Activated CD4-positive, alpha-beta T cell treated with anti-CD3 and anti-CD28 coated beads for 48 hours (primary cell): ENCODE measurements around the gene PARP2.
"Not testable (repeated sequence)": the region's sequence is repeated elsewhere in the genome, so short reads cannot be mapped to it uniquely, and the experiment has no call there.

ENCODE experiments used
- DNase-seq: peaks from one replicate; pipeline ENCODE4 v3.0.0-alpha.2; 2020

The PARP2 gene

DNA sequence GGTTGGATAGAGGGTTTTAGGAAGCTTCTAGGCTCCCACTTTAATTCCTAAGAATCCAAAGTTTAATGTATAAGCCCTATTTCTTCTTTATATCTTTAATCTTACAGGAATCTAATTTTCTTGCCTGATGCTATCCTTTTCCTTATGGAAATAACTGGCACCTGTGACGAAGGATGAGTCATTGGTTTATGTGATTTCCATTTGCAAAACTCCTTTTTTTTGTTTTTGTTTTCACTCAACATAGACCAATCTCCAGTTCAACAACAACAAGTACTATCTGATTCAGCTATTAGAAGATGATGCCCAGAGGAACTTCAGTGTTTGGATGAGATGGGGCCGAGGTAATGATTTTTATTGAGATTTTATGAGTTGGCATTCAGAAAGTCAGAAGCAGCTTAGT lies 6.8 kb downstream of the PARP2 start:
- DNase-seq: no peak

DNA sequence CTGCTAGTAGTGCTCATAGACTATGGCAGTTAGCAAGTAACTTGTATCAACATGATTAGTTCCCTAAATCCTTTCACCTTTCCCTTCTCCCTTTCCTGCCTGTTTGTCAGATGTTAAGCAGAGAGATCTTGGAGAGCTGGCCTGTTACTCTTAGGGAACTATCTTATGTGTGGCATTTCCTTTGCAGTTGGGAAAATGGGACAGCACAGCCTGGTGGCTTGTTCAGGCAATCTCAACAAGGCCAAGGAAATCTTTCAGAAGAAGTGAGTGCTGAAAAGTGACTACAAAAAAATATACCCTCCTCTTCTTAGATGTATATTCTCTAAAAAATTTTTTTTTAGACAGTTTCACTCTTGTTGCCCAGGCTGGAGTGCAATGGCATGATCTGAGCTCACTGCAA lies 7.4 kb downstream of the PARP2 start:
- DNase-seq: no peak

DNA sequence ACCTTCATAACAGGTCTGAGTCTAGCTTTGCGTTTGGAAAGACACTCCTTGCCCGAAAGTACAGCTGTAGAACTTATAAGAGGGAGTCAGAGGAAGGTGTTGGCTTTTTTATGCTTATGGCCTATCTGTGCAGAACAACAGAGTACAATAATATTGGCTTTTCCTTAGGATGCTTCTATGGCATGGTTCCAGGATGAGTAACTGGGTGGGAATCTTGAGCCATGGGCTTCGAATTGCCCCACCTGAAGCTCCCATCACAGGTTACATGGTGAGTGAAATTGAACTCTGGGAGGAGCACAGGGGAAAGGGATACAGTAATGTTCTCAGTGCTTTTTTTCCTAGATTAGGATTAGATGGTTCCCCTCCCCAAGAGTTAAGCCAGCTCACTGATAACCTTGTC lies 13.0 kb downstream of the PARP2 start:
- DNase-seq: no peak

DNA sequence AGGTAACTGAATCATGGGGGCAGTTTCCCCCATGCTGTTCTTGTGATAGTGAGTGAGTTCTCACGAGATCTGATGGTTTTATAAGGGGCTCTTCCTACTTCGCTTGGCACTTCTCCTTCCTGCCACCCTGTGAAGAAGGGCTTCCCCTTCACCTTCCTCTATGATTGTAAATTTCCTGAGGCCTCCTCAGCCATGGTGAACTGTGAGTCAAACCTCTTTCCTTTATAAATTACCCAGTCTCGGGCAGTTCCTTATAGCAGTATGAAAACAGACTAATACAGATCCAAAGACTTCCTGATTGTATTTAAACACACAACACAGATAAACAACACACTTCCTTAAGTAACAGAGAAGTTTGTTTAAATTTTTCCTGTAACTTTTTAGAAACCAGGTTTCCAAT lies 15.0 kb downstream of the PARP2 start:
- not testable (repeated sequence) for DNase-seq

DNA sequence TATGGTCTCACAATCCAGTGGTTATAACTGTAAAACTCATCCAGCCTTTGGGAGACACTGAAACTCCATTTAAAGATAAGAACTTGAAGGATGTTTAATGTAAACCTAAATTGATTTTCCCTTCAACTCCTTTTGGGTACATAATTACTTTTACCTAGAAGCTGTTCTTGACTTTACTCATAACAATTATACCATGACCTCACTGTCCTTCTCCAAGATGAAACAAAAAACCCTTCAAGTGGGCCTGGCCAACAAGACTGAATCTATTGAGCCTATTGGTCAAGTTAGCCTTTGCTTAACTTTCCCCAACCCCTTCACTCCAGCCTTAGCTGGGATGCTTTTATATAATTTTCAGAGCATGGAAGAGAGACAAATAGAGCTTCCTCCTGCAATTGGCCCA lies 22.5 kb downstream of the PARP2 start:
- no peak for DNase-seq

DNA sequence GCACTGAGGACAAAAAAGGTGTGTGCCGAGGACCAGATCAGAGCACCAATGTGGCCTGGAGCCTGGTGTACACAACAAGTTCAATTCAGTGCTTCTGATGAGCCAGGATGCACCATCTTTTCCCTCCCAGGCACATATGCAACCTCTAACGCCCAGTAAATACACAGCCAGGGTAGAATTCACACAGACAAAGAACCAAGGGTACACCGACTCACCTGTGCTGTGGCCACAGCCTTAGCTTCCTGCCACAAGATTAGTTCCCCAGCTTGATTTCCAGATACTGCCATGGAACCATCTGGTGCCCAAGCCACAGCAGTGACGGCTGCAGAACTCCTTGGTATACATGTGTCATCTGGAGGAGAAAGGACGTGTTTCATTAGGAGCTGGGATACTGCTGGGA lies 29.4 kb downstream of the PARP2 start:
- no peak for DNase-seq

DNA sequence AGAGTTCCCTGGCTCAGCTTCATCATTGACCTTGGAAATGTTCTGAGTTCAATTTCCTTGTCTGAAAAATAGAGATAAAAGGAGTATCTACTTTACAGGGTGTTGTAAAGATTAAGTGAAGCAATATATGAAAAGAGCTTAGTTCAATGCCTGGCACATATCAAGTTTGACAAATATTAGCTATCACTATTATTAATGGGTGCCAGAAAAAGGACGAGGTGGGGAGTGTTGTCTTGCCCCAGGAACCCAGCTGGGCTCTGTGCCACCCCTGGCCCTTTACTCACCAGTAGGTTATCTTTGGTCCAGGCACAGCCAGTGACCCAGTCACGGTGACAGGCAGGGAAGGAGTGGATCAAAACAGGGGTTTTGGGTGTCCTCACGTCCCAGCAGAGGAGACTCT lies 32.0 kb downstream of the PARP2 start:
- no peak for DNase-seq

DNA sequence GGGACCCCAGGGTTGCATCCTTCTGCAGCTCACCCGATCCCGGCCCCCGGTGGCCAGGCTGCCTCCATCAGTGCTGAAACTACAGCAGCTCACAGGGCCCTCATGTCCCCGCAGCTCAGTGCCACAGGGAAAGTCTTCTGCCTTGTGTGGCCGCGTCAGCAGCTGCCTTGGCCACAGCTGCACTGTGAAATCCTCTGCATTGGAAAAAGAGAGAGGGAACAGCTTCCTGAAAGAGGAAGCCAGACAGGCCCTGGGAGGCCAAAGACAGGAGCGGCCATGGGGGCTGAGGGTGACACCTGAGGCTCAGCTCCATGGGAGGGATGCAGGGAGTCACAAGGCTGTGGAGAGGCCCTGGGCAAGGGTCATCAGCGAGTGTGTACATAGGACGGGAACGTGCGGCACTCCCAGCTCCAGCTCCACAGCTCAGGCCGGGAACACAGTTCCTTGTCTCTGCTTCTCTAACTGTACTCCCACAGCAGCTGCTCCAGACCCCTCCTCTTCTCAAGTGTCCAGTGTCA lies 32.7 kb downstream of the PARP2 start:
- DNase-seq: no peak

DNA sequence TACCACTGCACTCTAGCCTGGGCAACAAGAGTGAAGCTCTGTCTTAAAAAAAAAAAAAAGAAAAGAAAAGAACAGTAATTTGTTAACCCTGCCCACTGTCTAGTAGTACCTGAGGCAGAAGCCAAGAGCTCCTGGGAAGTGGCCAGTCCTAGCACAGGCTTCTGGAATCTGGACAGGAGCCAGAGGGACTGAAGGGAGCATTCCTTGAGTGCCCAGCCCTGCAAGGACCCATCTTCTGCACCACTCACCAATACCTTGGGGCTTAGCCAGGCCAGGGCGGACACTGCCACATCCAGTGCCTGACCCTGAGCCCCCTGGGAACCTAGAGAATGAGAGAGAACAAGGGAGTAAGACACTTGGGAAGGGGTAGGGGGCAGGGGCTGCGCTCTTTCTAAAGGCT lies 33.7 kb downstream of the PARP2 start:
- DNase-seq: no peak

DNA sequence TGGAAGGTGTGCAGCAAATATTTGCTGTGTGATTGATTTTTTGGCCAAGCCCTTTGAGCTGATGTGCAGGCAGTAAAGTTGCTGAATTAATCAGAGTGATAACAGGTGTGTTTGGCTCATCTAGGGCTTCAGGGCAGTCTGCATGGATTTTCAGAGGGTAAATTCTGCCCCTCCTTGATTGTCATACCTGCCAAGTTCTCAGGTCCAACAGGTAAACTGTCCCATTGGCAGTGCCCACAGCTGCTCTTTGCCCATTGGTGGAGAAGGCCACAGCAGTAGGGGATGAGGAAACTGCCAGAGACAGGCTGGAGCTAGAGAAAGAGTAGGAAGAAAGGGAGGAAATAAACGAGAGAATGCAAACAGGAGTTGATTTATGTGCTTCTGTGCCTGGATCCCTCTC lies 36.3 kb downstream of the PARP2 start:
- DNase-seq: no peak

DNA sequence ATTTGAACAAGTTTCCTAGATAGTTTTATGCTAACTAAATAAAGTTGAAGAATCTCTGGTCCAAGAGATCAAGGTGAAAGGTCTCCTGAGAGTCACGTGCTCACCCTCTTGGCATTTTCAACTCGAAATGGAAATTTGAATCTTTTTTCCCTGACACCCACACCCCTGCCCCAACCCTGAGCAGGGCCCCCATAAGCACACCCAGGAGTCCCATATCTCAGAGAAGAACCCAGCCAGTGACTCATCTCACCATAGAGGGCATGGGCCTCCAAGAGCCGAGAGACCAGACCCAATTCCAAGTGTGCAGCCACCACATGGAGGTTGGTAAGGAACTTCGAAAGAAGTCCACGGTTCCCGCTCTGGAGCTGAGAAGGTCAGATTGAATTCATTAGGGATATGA lies 37.2 kb downstream of the PARP2 start:
- no peak for DNase-seq

DNA sequence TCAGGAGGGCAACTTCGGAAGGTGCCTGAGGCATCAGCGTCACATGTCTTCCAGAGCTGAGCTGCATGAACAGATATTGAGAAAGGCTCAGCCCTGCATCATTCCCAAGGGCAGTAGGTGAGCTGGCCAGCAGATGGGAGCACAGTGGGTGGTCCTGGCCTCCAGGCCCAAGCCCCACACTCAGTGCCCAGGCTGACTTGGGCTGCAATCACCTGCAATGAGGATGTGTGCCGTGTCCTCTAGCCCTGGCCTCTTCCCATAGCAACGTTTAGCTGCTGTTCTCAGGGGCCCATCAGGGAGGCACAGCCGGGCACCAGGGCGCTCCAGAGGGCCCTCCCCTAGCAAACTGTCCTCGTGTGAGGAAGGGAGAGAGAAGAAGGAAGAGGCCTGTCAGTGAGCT lies 37.9 kb downstream of the PARP2 start:
- DNase-seq: no peak

DNA sequence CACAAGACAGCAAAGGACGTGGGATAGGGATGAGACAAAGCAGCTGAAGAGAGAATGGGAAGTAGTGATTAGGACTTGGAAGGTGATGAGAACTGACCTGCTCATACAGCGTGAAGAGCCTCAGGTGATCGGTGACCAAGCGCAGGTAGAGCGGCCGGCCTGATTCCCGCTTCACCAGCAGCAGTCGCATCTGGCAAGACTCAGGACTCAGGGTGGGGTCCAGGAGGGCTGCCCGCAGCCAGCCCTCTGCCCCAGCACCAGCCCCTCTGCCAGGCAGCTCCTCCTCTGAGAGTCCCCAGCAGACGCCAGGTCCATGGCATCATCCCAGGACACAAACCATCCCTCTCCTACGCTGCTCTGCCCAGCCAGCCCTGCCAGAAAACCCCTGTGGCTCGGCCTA lies 39.1 kb downstream of the PARP2 start:
- no peak for DNase-seq

DNA sequence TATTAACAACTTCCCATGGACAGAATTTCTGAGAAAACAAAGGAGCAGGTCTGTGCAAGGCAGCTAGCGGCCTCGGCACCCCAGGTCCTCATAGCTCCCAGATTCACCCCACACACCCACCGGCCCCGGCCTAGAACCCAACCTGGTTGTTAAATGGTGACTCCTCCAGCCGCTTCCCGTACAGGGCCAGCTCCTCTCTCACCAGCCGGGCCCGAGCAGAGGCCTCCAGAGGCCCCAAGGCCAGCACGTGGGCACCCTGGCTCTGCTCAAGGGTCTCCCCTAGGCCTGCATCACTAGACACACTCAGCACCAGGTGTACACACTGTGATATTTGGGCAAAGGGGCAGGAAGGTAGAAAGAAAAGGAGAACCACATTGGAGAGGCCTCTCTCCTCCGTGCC lies 39.6 kb downstream of the PARP2 start:
- DNase-seq: no peak

DNA sequence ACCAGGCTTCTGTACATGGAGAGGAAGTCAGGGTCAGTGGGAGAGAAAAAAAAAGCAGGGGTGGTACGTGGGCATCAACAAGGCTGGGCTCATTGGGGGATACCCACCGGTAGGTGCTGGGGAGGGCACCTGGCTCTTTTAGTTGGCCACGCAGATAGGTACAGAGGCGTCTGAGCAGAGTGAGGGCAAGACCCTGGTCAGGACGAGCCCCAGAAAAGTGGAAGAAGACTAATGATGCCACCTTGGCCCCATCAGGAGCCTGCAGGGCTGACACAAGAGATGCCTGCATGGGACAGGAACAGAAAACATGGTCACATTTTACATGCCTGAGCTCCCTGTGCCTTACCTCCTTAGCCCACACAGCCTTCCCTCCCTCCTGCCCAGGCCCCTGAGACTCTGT lies 40.2 kb downstream of the PARP2 start:
- no peak for DNase-seq

DNA sequence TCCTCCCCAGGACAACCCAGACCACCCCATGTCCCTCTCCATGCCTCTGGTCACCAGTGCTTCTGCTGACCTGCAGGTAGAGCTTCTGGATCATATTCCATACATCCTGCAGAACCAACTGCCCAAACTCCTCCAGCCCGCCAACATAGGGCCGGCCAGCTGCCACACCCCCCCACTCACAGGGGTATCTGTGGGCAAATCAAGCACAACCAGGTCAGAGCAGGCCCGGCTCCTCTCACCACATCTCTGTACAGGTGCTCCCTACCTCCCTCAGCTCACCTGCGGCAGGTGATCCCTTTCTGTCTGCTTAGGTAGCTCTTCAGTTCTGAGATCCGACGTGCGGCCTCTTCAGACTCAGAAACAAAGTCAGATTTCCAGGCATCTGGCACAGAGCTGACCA lies 40.9 kb downstream of the PARP2 start:
- no peak for DNase-seq

DNA sequence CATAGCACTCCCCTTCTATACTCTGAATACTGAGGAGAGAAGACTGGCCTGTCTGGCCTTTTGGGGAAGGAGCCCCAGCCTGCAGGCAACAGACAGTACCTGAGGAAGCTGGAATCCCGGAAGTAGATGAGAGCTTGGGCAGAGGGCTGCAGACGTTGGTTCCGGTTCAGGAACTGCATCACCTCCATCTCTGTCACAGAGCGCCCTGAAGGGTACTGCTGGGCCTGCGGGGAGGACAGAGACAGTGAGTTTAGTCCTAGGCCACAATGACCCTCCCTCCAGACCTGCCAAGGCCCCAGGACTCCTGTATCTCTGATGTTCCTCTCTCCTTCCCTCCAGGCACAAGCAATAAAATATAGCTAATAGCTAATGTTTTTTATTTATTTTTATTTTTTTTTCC lies 41.5 kb downstream of the PARP2 start:
- no peak for DNase-seq

DNA sequence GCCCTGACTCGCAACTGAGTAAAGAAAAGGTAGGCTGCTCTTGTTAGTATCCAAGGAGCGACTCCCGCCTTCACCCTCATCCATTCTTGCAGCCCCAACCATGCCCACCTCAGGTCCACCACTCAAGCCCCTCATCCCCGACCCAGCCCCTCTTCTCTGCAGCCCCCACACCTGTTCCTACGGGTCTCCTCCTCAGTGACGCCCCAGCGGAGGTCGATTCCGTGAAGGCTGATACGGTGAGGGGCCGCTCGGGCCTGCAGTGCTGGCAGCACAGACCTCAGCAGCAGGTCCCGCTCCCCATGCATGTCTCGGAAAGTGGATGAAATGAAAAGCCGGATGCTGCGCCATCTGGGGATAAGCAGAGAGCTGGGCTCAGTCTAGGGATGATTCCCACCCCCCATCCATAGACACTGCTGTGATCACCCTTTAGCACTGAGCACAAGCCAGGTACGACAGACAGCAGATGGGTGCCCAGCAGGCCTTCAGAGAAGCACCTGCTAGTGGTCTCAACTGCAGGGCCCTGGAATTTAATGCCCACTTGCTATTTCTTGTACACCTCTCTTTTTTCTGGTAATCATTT lies 42.9 kb downstream of the PARP2 start:
- no peak for DNase-seq

DNA sequence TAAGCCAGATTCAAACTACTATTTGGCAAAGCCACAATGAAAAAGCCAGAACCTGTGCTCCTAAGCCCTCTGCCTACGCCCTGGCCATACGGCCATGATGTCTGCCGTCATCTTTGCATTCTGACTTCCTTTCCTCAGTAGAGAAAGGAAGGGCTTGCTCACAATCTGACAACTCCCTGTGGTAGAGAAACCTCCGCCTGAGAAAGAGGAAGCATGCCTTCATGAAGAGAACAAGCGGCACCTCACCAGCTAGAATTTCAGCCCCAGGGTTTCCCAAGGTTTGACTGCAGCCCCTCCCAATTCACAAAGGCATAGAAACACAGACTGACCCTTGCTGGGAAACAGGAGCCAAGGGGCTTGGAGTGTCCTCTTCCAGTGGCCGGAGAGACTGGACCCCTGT lies 44.1 kb downstream of the PARP2 start:
- DNase-seq: no peak

DNA sequence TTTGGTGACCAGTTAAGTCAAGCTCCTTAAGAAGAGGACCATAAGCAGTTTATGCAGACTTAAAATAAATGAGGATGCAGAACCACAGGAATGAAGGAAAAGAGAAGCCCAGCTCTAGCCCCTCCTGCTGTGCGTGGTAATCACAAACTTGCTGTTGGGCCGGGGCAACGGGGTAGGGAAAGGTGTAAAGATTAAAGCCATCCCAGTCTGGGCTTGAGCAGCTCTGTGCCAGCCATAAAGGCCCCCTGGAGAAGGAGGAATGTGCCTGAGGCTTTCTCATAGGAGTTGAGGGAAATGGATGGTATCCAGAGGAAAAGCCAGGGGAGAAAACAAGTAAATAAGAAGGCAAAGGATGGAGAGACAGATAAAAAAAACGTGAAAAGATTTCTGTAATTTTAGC lies 44.7 kb downstream of the PARP2 start:
- DNase-seq: no peak

DNA sequence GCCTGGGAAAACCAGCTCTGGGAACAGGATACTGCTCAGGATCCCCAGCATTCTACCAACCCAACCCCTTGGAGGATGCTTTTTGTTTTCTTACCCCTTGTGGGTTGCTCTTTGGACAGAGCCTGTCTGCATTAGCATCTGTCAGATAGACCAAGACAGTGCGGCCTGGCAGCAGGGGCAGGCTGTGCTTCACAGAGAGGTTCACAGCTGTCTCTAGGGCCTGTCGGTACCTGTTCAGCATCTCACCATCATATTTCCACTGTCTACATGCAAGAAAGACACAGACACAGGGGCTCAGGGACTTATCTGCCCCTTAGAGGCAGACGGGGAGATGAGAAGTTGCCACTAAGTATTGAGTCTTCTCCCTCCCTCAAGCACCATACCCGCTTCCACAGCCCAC lies 48.1 kb downstream of the PARP2 start:
- no peak for DNase-seq

DNA sequence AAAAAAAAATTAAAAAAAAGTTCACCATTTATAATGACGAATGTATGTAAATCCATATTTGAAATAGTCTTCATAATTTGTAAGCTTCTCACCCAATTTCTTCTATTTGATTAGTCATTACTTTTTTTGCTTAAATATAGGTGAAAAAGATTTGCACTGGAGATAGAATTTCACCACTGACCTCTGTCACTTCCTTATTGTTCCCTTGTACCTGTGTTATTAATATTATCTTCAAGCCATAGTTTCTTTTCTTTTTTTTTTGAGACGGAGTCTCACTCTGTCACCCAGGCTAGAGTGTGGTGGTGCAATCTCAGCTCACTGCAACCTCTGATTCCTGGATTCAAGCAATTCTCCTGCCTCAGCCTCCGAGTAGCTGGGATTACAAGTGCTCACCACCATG lies 54.1 kb downstream of the PARP2 start:
- DNase-seq: no peak

DNA sequence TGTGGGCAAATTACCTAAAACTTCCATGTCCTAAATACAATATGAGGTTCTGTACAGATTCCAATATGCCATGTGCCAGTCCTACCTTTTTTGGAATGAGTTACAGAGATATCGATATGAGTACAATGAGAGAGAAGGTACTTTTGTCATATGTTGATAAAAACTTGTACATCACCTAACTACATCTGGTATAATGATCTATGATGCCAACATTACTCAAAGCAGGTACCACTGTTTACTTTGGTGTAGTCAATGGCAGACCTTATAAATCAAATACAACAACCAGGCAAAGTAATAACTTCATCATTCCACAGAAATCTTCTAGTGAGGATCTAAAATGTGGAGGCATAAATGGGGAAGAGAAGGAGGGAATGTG lies 57.1 kb downstream of the PARP2 start:
- no peak for DNase-seq

DNA sequence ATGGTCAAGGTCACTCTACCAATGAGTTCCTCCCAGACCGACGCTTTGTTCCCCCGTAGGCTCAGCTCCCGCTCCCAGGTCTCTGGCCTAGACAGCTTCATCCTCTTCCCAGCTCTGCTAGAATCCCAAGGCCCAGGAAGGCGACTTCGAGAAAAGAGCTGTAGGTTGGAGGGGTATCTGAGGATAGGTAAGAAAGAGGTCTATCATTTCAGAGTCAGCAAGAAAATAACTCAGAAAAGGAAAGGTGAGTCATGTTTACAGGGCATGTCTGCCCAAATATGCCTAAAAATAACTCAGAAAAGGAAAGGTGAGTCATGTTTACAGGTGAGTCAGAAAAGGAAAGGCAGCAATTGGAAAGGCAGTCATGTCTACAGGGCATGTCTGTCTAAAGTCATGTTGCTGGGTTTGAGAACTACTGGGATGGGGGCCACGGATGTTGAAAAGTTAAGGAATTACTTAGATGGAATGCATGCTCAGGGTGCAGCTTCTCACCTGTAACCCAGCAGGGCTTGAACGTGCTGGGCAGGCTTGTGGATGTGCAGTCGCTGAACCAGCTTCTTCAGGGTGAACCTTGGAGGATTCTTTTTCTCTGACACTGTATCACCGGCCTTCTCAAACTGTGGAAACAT lies 57.6 kb downstream of the PARP2 start:
- DNase-seq: peak; percentile 27

DNA sequence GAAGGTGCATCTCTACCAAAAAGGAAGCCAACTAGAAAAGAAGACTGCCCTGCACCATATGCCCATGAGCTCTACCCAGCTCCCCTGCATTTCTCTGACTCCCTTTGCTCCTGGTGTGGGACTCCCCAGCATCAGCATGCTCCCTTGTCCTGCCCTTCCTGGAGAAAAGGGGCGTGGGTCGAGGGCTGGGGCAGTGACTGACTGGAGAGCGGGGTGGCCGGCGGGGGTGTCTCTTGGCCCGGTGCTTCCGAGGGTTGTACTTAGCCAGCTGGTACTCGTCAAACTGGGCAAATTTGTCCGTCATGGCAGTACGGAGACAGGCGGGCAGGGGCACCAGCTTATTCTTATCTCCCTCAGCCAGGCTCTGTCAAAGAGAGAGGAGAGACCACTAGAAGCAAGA lies 60.1 kb downstream of the PARP2 start:
- no peak for DNase-seq
